Gastroesophageal sphincter (tissue), 3 donors: ENCODE data around the gene PRKRA.

Source experiments
- EP300 ChIP-seq: sonication (generic); formaldehyde crosslinking; IDR thresholded peaks from one replicate; pipeline ENCODE4 v1.6.1; 2017; ENCODE audit warnings: antibody characterized with exemption, mild to moderate bottlenecking
- POLR2A ChIP-seq, 2 donors: fragments of 450-650 bp; IDR thresholded peaks; one replicate each; pipeline ENCODE4 v1.6.1; 2017; ENCODE audit warnings: antibody characterized with exemption in 2 of 2, mild to moderate bottlenecking in 2 of 2, moderate library complexity in 1 of 2
- POLR2AphosphoS5 ChIP-seq: sonication (generic); formaldehyde crosslinking; IDR thresholded peaks from one replicate; pipeline ENCODE4 v1.6.1; 2017; ENCODE audit warnings: antibody characterized with exemption
- TF ChIP-seq, protein P1 (sequence below), 4 experiments: fragments of 200-600 bp in 2 of 4; fragments of 450-650 bp in 2 of 4; sonication (generic) in 1 of 4; IDR thresholded peaks; one replicate each; pipeline ENCODE4 v1.5.1; 2017 to 2019; ENCODE audit warnings: antibody characterized with exemption in 4 of 4, mild to moderate bottlenecking in 2 of 4, moderate library complexity in 2 of 4

DNA sequence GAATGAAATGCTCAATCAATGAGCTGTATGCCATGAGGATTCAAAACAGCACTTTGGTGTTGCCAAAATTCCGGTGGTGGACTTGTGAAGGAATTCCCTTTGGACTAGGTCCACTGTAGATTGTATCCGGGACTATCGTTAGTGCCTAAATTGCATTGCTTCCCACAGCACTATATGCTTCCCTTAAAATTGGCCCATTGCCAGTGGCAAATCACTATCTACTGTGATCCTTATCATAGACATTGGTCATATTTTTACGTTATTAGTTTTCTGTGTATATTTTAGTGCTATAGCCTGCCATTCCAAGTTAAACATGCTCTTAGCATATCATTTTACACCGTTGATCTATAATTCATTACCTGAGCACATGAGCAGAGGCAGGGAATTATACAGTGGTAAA, 1.9 kb upstream of the PRKRA start:
- TF ChIP-seq, protein P1, sequence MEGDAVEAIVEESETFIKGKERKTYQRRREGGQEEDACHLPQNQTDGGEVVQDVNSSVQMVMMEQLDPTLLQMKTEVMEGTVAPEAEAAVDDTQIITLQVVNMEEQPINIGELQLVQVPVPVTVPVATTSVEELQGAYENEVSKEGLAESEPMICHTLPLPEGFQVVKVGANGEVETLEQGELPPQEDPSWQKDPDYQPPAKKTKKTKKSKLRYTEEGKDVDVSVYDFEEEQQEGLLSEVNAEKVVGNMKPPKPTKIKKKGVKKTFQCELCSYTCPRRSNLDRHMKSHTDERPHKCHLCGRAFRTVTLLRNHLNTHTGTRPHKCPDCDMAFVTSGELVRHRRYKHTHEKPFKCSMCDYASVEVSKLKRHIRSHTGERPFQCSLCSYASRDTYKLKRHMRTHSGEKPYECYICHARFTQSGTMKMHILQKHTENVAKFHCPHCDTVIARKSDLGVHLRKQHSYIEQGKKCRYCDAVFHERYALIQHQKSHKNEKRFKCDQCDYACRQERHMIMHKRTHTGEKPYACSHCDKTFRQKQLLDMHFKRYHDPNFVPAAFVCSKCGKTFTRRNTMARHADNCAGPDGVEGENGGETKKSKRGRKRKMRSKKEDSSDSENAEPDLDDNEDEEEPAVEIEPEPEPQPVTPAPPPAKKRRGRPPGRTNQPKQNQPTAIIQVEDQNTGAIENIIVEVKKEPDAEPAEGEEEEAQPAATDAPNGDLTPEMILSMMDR (IDR thresholded peaks at IDR 0.05): no peak
- no peak for TF ChIP-seq EP300
- TF ChIP-seq POLR2AphosphoS5: no peak
- no peak for TF ChIP-seq POLR2A (IDR thresholded peaks at IDR 0.05)
